Measurements from ENCODE around the gene CHST15.

DNA sequence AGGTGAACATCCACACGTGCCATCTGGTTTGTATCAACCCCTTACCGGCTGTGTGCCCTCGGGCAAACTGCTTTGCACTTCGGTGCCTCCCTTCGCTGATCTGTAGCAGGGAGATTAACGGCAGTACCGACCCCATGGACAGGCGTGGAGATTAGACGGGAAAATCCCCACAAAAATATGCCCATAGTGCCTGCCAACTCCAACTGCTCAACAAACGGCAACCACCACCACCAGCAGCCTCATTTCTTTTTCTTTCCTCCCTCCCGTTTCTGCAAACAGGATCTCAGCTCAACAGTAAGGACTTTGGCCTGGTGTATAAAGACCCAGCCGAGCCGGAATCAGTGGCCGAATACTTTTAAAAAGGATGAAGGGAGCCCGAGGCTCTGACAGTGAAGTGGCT is 31.0 kb downstream of the CHST15 start:
- TF ChIP-seq EZH2 (IDR thresholded peaks at IDR 0.05; ENCODE audit: borderline replicate concordance, low read depth, low read length, severe bottlenecking): no peak
- TF ChIP-seq, protein P1, sequence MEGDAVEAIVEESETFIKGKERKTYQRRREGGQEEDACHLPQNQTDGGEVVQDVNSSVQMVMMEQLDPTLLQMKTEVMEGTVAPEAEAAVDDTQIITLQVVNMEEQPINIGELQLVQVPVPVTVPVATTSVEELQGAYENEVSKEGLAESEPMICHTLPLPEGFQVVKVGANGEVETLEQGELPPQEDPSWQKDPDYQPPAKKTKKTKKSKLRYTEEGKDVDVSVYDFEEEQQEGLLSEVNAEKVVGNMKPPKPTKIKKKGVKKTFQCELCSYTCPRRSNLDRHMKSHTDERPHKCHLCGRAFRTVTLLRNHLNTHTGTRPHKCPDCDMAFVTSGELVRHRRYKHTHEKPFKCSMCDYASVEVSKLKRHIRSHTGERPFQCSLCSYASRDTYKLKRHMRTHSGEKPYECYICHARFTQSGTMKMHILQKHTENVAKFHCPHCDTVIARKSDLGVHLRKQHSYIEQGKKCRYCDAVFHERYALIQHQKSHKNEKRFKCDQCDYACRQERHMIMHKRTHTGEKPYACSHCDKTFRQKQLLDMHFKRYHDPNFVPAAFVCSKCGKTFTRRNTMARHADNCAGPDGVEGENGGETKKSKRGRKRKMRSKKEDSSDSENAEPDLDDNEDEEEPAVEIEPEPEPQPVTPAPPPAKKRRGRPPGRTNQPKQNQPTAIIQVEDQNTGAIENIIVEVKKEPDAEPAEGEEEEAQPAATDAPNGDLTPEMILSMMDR (IDR thresholded peaks at IDR 0.05; ENCODE audit: borderline replicate concordance, extremely low read depth, low read length, poor library complexity, severe bottlenecking): no peak
